ENCODE measurements around the gene ADAMTSL5. TPM values are rescaled to one million over a fixed set of nuclear protein-coding genes. Genes with fewer than 3 reads are reported as not detected.
A peak's percentile ranks its signal among the peaks of the same experiment; 100 is the strongest.

Gene ADAMTSL5
- polyA plus RNA-seq, 1 donor from 2014 or later: not detected

DNA sequence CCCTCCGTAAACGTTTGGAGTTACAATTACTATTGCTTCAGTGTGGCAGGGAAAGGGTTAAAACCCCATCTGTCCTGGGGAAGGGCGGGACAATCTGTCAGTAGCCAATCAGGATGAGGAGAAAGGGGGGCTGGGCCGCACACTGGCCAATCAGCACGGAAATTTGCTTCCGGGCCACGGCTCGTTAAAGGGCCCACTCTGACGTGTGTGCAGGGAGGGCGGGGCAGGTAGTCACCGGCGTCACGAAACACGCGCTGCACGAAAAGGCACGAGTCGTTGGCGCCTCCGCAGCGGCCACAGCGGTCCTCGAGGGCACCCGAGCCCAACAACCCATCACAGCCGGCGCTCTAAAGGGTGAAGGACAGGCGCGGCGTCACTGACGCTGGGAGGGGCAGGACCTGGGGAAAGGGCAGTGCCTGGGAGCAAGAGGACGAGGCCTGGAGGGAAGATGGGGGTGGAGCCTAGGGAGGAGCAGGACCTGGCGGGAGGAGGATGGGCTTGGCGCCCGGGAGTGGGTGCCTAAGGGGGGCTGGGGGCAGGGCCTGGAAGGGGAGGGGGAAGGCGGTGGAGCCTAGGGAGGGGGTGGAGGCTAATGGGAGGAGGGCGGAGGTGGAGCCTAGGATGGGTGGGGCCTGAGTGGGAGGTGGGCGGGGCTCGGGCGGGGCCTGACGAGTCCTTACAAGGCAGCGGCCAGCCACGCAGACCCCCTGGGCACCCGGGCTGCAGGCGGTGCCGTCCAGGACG, 4.9 kb downstream of the ADAMTSL5 start:
- Histone ChIP-seq H3K27me3 (ENCODE audit: insufficient read depth, low read depth, low read length) (peaks cover 20% of the 10 kb centered on the region), H3K9me3 (ENCODE audit: low read length) (no peaks in the 10 kb centered on the region), H4K20me1 (ENCODE audit: insufficient read depth) (no peaks in the 10 kb centered on the region), H3K36me3 (ENCODE audit: insufficient read depth, low read length) (no peaks in the 10 kb centered on the region), H3F3A (ENCODE audit: insufficient read depth, low read length, poor library complexity, severe bottlenecking) (no peaks in the 10 kb centered on the region), H3K4me2 (ENCODE audit: low read length) (peak overlapping the region; percentile 58), H2AFZ (ENCODE audit: low read depth, low read length) (peak overlapping the region; percentile 81), H3K27ac (ENCODE audit: low read length) (peak overlapping the region; percentile 95), H3K79me2 (replicated peaks; ENCODE audit: insufficient read depth, low read length) (no peaks in the 10 kb centered on the region), H3K9me2 (ENCODE audit: insufficient read depth, low read length) (no peaks in the 10 kb centered on the region), H3K9ac (ENCODE audit: low read length) (peak overlapping the region; percentile 86), H3K4me3 (ENCODE audit: low read length) (peak overlapping the region; percentile 73)
- TF ChIP-seq TAF1 (IDR thresholded peaks at IDR 0.05; ENCODE audit: low read depth): peak; percentile 38
- TF ChIP-seq POLR2AphosphoS5 (IDR thresholded peaks at IDR 0.05): peak; percentile 88
- TF ChIP-seq SMC3 (conservative IDR thresholded peaks at IDR 0.05; ENCODE audit: poor library complexity): no peak
- peak; percentile 84 for TF ChIP-seq MXI1 (conservative IDR thresholded peaks at IDR 0.05; ENCODE audit: poor library complexity, severe bottlenecking)
- peak; percentile 20 for TF ChIP-seq RAD21 (conservative IDR thresholded peaks at IDR 0.05)
- TF ChIP-seq EZH2 (IDR thresholded peaks at IDR 0.05; ENCODE audit: borderline replicate concordance, insufficient read depth, low read length, poor library complexity, severe bottlenecking): no peak
- TF ChIP-seq EP300 (conservative IDR thresholded peaks at IDR 0.05; ENCODE audit: poor library complexity, severe bottlenecking): peak; percentile 66
- TF ChIP-seq, protein P1, sequence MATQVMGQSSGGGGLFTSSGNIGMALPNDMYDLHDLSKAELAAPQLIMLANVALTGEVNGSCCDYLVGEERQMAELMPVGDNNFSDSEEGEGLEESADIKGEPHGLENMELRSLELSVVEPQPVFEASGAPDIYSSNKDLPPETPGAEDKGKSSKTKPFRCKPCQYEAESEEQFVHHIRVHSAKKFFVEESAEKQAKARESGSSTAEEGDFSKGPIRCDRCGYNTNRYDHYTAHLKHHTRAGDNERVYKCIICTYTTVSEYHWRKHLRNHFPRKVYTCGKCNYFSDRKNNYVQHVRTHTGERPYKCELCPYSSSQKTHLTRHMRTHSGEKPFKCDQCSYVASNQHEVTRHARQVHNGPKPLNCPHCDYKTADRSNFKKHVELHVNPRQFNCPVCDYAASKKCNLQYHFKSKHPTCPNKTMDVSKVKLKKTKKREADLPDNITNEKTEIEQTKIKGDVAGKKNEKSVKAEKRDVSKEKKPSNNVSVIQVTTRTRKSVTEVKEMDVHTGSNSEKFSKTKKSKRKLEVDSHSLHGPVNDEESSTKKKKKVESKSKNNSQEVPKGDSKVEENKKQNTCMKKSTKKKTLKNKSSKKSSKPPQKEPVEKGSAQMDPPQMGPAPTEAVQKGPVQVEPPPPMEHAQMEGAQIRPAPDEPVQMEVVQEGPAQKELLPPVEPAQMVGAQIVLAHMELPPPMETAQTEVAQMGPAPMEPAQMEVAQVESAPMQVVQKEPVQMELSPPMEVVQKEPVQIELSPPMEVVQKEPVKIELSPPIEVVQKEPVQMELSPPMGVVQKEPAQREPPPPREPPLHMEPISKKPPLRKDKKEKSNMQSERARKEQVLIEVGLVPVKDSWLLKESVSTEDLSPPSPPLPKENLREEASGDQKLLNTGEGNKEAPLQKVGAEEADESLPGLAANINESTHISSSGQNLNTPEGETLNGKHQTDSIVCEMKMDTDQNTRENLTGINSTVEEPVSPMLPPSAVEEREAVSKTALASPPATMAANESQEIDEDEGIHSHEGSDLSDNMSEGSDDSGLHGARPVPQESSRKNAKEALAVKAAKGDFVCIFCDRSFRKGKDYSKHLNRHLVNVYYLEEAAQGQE (IDR thresholded peaks at IDR 0.05; ENCODE audit: borderline replicate concordance): peak; percentile 63

DNA sequence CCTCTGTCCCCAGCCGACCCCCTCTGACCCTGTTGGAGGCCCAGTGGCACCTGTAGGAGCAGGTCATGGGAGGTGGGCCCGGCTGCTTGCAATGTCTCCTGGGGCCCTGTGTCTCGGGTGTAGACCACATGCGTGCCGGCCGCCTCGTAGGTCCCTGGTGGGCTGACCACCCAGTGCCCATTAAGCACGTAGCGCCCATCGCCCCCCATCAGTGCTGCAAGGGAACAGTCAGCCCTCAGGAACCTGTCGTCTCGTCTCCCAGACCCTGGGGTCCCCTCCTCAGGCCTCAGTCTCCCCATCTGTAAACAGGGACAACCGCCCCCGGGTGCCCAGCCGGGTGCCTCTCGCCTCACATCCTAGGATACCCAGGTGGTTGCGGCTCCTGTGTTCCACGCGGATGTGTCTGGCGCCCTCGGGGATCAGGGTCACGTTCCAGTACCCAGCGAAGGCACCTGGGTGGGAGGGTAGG, 5.6 kb downstream of the ADAMTSL5 start:
- Histone ChIP-seq H3K4me2 (ENCODE audit: low read length) (no peak overlapping the region), H3K9me2 (ENCODE audit: insufficient read depth, low read length) (no peaks in the 10 kb centered on the region), H3K27me3 (ENCODE audit: insufficient read depth, low read depth, low read length) (peaks cover 13% of the 10 kb centered on the region), H4K20me1 (ENCODE audit: insufficient read depth) (no peaks in the 10 kb centered on the region), H3F3A (ENCODE audit: insufficient read depth, low read length, poor library complexity, severe bottlenecking) (no peaks in the 10 kb centered on the region), H3K9ac (ENCODE audit: low read length) (peak overlapping the region; percentile 86), H3K27ac (ENCODE audit: low read length) (peak overlapping the region; percentile 95), H3K79me2 (replicated peaks; ENCODE audit: insufficient read depth, low read length) (no peaks in the 10 kb centered on the region), H3K9me3 (ENCODE audit: low read length) (no peaks in the 10 kb centered on the region), H3K36me3 (ENCODE audit: insufficient read depth, low read length) (no peaks in the 10 kb centered on the region), H3K4me3 (ENCODE audit: low read length) (peak overlapping the region; percentile 73), H2AFZ (ENCODE audit: low read depth, low read length) (peak overlapping the region; percentile 30)
- no peak for TF ChIP-seq RAD21 (conservative IDR thresholded peaks at IDR 0.05)
- TF ChIP-seq POLR2AphosphoS5 (IDR thresholded peaks at IDR 0.05): no peak
- no peak for TF ChIP-seq SMC3 (conservative IDR thresholded peaks at IDR 0.05; ENCODE audit: poor library complexity)
- TF ChIP-seq EP300 (conservative IDR thresholded peaks at IDR 0.05; ENCODE audit: poor library complexity, severe bottlenecking): no peak
- TF ChIP-seq EZH2 (IDR thresholded peaks at IDR 0.05; ENCODE audit: borderline replicate concordance, insufficient read depth, low read length, poor library complexity, severe bottlenecking): no peak
- TF ChIP-seq, protein P2, sequence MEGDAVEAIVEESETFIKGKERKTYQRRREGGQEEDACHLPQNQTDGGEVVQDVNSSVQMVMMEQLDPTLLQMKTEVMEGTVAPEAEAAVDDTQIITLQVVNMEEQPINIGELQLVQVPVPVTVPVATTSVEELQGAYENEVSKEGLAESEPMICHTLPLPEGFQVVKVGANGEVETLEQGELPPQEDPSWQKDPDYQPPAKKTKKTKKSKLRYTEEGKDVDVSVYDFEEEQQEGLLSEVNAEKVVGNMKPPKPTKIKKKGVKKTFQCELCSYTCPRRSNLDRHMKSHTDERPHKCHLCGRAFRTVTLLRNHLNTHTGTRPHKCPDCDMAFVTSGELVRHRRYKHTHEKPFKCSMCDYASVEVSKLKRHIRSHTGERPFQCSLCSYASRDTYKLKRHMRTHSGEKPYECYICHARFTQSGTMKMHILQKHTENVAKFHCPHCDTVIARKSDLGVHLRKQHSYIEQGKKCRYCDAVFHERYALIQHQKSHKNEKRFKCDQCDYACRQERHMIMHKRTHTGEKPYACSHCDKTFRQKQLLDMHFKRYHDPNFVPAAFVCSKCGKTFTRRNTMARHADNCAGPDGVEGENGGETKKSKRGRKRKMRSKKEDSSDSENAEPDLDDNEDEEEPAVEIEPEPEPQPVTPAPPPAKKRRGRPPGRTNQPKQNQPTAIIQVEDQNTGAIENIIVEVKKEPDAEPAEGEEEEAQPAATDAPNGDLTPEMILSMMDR (IDR thresholded peaks at IDR 0.05; ENCODE audit: poor library complexity, severe bottlenecking): no peak
- TF ChIP-seq, protein P1 (IDR thresholded peaks at IDR 0.05; ENCODE audit: borderline replicate concordance): no peak
- TF ChIP-seq TAF1 (IDR thresholded peaks at IDR 0.05; ENCODE audit: low read depth): no peak
- TF ChIP-seq MXI1 (conservative IDR thresholded peaks at IDR 0.05; ENCODE audit: poor library complexity, severe bottlenecking): no peak

All from neural cell (in vitro differentiated cells).